H1 (cell line): ENCODE data around the gene FAM53A.

Source experiments
- BCL11A ChIP-seq, 2 experiments: IDR thresholded peaks; one replicate each; pipeline ENCODE4 v1.6.1; 2011; ENCODE audit warnings: low read depth in 2 of 2, low read length in 2 of 2, mild to moderate bottlenecking in 2 of 2
- CHD2 ChIP-seq: IDR thresholded peaks from 2 replicates; pipeline ENCODE4 v1.6.1; 2012; ENCODE audit warnings: low read length, improper control_type of control experiment
- MAFK ChIP-seq: IDR thresholded peaks from 2 replicates; pipeline ENCODE4 v1.6.1; 2012; ENCODE audit warnings: low read depth, mild to moderate bottlenecking, improper control_type of control experiment, low read length
- NRF1 ChIP-seq: IDR thresholded peaks from 2 replicates; pipeline ENCODE4 v1.6.1; 2011; ENCODE audit warnings: mild to moderate bottlenecking, low read depth, low read length, improper control_type of control experiment
- RAD21 ChIP-seq, 2 experiments: IDR thresholded peaks in 1 of 2; conservative IDR thresholded peaks in 1 of 2; 2 replicates each; pipeline ENCODE4 v1.6.1; 2011; ENCODE audit warnings: low read depth in 2 of 2, low read length in 2 of 2, improper control_type of control experiment in 1 of 2, inconsistent platforms in 1 of 2, mild to moderate bottlenecking in 1 of 2, moderate library complexity in 1 of 2
- YY1 ChIP-seq: IDR thresholded peaks from 2 replicates; pipeline ENCODE4 v1.6.1; 2011; ENCODE audit warnings: low read depth, mild to moderate bottlenecking, low read length
- ZNF274 ChIP-seq: IDR thresholded peaks from 2 replicates; pipeline ENCODE4 v1.7.0; 2012; ENCODE audit warnings: low read length, borderline replicate concordance; ENCODE audit errors: extremely low read depth
- TF ChIP-seq, protein P1 (sequence below), 3 experiments: IDR thresholded peaks; 1 replicate in 2 of 3; 2 replicates in 1 of 3; pipeline versions ENCODE4 v1.5.1 to v1.6.1; 2011; ENCODE audit warnings: low read length in 3 of 3, mild to moderate bottlenecking in 3 of 3, inconsistent platforms in 2 of 3, low read depth in 1 of 3, moderate library complexity in 1 of 3; ENCODE audit not compliant: insufficient read depth in 1 of 3; ENCODE audit errors: control extremely low read depth in 1 of 3
- TF ChIP-seq, protein P2 (sequence below): IDR thresholded peaks from 2 replicates; pipeline ENCODE4 v1.6.1; 2011; ENCODE audit warnings: low read length, improper control_type of control experiment

DNA sequence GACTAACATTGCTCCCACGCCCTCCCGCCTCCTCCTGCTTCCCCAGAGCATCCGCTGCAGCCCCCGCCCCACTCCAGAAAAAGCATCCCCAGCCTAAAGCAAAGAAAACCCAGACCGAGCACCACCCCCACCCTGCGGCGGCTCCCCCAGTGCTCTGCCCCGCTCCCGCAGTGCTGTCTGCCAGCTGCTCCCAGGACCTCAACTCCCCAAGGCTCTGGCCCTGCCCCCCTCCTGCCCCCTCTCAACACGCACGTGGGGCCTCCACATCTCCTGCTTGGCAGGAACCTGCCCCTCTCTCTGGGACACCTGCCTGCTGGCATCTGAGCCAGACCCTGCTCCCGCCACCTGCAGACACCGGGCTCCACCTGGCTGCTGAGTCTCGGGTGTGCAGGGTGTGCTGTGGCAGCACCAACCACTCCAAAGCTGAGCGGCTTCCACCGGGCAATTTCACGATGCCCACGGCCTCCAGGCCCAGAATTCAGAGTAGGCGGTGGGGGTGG is 79.4 kb downstream of the FAM53A start:
- TF ChIP-seq, protein P1, sequence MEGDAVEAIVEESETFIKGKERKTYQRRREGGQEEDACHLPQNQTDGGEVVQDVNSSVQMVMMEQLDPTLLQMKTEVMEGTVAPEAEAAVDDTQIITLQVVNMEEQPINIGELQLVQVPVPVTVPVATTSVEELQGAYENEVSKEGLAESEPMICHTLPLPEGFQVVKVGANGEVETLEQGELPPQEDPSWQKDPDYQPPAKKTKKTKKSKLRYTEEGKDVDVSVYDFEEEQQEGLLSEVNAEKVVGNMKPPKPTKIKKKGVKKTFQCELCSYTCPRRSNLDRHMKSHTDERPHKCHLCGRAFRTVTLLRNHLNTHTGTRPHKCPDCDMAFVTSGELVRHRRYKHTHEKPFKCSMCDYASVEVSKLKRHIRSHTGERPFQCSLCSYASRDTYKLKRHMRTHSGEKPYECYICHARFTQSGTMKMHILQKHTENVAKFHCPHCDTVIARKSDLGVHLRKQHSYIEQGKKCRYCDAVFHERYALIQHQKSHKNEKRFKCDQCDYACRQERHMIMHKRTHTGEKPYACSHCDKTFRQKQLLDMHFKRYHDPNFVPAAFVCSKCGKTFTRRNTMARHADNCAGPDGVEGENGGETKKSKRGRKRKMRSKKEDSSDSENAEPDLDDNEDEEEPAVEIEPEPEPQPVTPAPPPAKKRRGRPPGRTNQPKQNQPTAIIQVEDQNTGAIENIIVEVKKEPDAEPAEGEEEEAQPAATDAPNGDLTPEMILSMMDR (IDR thresholded peaks at IDR 0.05; ENCODE audit: control extremely low read depth in 1 of 3, insufficient read depth in 1 of 3, low read depth in 1 of 3, low read length in 3 of 3), result peak in 1 of 3 experiments; percentile 30; a peak in 2 of 4 replicates
- TF ChIP-seq, protein P2, sequence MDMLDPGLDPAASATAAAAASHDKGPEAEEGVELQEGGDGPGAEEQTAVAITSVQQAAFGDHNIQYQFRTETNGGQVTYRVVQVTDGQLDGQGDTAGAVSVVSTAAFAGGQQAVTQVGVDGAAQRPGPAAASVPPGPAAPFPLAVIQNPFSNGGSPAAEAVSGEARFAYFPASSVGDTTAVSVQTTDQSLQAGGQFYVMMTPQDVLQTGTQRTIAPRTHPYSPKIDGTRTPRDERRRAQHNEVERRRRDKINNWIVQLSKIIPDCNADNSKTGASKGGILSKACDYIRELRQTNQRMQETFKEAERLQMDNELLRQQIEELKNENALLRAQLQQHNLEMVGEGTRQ, result no peak
- TF ChIP-seq RAD21 (IDR thresholded peaks at IDR 0.05 in 1 of 2, conservative IDR thresholded peaks at IDR 0.05 in 1 of 2; ENCODE audit: low read depth in 2 of 2, low read length in 2 of 2) (peak in 1 of 2 experiments; percentile 49; a peak in 3 of 4 replicates), MAFK (no peak), BCL11A (IDR thresholded peaks at IDR 0.05; ENCODE audit: low read depth in 2 of 2, low read length in 2 of 2) (no peak), YY1 (no peak), CHD2 (no peak), ZNF274 (no peak), NRF1 (no peak)
